Common myeloid progenitor, CD34-positive (primary cell): Measurements from ENCODE around the gene HOXA6.

Source experiments
- CTCF ChIA-PET: fragments of 350-600 bp; sonication (Branson Sonifier 250); formaldehyde crosslinking; loops from one replicate; lab custom pipeline; 2021; ENCODE audit warnings: antibody characterized with exemption; lab: Charles Lee
- POLR2A ChIA-PET: fragments of 350-600 bp; sonication (Branson Sonifier 250); formaldehyde crosslinking; loops from one replicate; lab custom pipeline; 2021; ENCODE audit warnings: antibody characterized with exemption; lab: Charles Lee
- DNase-seq, 3 donors: peaks; one replicate each; pipeline versions ENCODE4 v3.0.0 to v3.0.0-alpha.2; 2013
- H3K27ac ChIP-seq, 2 experiments: 1 replicate in 1 of 2; 2 replicates in 1 of 2; pipeline ENCODE4 v1.7.0; 2013; ENCODE audit warnings: inconsistent platforms in 2 of 2, low read length in 2 of 2, mild to moderate bottlenecking in 2 of 2, low read depth in 1 of 2, moderate library complexity in 1 of 2; ENCODE audit not compliant: severe bottlenecking in 2 of 2, insufficient read depth in 1 of 2, poor library complexity in 1 of 2
- H3K27me3 ChIP-seq, 5 experiments: replicated peaks in 2 of 5; 1 replicate in 3 of 5; 2 replicates in 2 of 5; pipeline versions ENCODE4 v1.6.1 to v1.7.0; 2013; ENCODE audit warnings: low read length in 4 of 5, mild to moderate bottlenecking in 2 of 5, moderate library complexity in 2 of 5, inconsistent platforms in 1 of 5; ENCODE audit not compliant: insufficient read depth in 5 of 5, control insufficient read depth in 4 of 5
- H3K36me3 ChIP-seq, 4 experiments: 1 replicate in 2 of 4; 2 replicates in 2 of 4; pipeline versions ENCODE4 v1.6.1 to v1.7.0; 2013; ENCODE audit warnings: low read length in 3 of 4, control low read depth in 1 of 4, mild to moderate bottlenecking in 1 of 4; ENCODE audit not compliant: control insufficient read depth in 4 of 4, insufficient read depth in 4 of 4
- H3K4me1 ChIP-seq, 4 experiments: 1 replicate in 3 of 4; 2 replicates in 1 of 4; pipeline versions ENCODE4 v1.6.1 to v1.7.1; 2013; ENCODE audit warnings: low read length in 3 of 4, mild to moderate bottlenecking in 3 of 4, control low read depth in 1 of 4, inconsistent platforms in 1 of 4, moderate library complexity in 1 of 4; ENCODE audit not compliant: control insufficient read depth in 4 of 4, insufficient read depth in 4 of 4; ENCODE audit errors: control extremely low read depth in 1 of 4
- H3K4me3 ChIP-seq, 7 experiments: 1 replicate in 4 of 7; 2 replicates in 3 of 7; pipeline versions ENCODE4 v1.5.1 to v1.7.0; 2013; ENCODE audit warnings: mild to moderate bottlenecking in 7 of 7, low read length in 6 of 7, moderate library complexity in 6 of 7, inconsistent platforms in 2 of 7, low read depth in 2 of 7, control low read depth in 1 of 7; ENCODE audit not compliant: insufficient read depth in 4 of 7, control insufficient read depth in 1 of 7; ENCODE audit errors: extremely low read depth in 1 of 7
- H3K9me3 ChIP-seq, 5 experiments: 1 replicate in 4 of 5; 2 replicates in 1 of 5; pipeline versions ENCODE4 v1.6.1 to v1.7.1; 2013; ENCODE audit warnings: low read length in 4 of 5, mild to moderate bottlenecking in 2 of 5, inconsistent platforms in 1 of 5, low read depth in 1 of 5, moderate library complexity in 1 of 5; ENCODE audit not compliant: control insufficient read depth in 4 of 5, insufficient read depth in 2 of 5; ENCODE audit errors: control extremely low read depth in 1 of 5
- WGBS: methylation state at CpG from one replicate; pipeline ENCODE4 v1.1.5; 2013; ENCODE audit not compliant: insufficient coverage; 5-methylcytosine and 5-hydroxymethylcytosine counted together

The HOXA6 gene

DNA sequence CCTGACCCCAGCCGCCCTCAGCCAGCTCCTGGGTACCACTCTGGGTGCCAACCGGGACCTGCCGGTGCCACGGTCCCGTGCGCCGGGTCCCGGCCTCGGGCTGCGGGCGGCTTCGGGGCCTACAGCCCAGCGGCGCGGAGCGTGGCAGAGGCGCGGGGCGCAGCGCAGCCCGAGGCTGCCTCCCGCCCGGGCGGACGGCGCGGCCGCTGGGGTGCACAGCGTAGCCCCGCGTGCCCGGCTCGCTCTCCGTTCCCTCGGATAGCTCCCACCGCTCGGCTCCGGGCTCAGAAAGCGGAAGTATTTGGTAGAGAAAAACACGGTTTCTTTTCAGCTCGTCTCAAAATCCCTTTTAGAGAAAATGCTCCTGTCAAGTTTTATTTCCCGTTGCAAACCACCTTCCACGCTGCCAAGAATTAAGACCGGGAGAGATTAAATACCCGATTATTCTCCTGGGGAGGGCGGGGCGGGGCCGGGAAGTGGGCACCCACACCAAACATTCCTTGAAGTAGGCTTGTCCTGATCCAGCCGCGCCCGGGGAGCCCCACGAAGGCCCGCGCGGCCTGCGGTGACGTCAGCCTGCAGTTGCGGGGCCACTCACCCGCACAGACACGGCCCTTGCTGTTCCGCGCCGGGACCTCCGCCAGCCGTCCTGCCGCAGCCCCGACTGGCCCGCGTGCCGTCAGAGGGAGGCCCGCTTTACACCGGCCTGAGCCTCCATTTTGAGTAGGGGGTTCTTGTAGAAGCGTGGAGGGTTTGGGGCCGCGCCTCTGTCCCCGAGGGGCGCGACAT, 45.2 kb upstream of the HOXA6 start:
- DNase-seq, result peak; percentile 61 to 83 (median 83)
- H3K36me3 ChIP-seq, result no peaks in the 10 kb centered on the region
- peak overlapping the region in 5 of 7 experiments; percentile 26 to 56 (median 45) for H3K4me3 ChIP-seq
- CTCF ChIA-PET, result interaction anchor here (1.0 to 1.9 kb wide), 3 partner anchors 16 to 1330 kb away, joined by 3 to 6 read pairs (median 3); no protein-coding TSS in a partner anchor
- H3K9me3 ChIP-seq, result no peaks in the 10 kb centered on the region
- 1% methylated on average over 72 of the region's 78 CpGs for WGBS
- peaks cover 34 to 100% (median 74%) of the 10 kb centered on the region in 5 experiments for H3K27me3 ChIP-seq
- H3K27ac ChIP-seq, result no peak overlapping the region
- H3K4me1 ChIP-seq, result peaks cover 0 to 38% (median 35%) of the 10 kb centered on the region in 4 experiments
- POLR2A ChIA-PET, result no interaction called here

DNA sequence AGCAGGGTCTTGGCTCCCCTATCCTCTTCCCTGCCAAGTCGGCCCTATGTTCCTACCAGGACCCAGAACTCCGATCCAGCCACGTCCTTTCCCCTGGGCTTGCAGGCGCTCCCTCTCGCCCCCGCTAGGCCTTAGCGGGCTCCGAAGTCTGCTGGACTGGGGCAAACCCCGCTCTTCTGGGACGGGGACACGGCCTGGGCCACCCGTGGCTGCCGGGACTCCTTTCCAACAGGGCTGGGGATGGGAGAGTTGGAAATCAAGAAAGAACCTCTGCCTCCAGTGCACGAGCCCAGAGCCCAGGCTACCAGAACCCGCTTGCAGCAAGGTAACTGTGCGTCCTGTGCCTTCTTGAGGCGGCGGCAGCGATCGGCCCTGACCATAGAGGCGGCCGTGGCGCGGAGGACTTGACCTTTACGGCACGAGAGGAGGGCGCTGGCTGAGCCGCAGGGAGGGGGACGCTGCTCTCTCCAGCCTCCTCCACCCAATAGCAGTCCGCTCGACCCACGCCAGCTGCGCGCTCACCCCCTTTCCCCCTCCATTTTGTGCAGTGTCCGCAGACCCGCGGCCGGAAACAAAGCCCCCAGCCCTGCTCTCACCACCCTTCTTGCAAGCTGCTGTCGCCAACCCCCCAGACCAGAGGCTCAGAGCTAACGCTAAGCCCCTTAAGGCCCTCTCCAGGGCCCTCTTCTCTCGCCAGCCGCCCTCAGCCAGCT, 44.4 kb upstream of the HOXA6 start:
- no peak for DNase-seq
- Histone ChIP-seq H3K4me1 (peaks cover 0 to 45% (median 38%) of the 10 kb centered on the region in 4 experiments), H3K36me3 (no peaks in the 10 kb centered on the region), H3K27me3 (peaks cover 33 to 100% (median 75%) of the 10 kb centered on the region in 5 experiments), H3K27ac (no peak overlapping the region), H3K9me3 (no peaks in the 10 kb centered on the region), H3K4me3 (peak overlapping the region in 5 of 7 experiments; percentile 26 to 56 (median 45))
- POLR2A ChIA-PET, result no interaction called here
- WGBS, result 7% methylated on average over 28 of the region's 42 CpGs
- CTCF ChIA-PET, result interaction anchor here (1.0 to 1.9 kb wide), 3 partner anchors 15 to 1330 kb away, joined by 3 to 6 read pairs (median 3); no protein-coding TSS in a partner anchor

DNA sequence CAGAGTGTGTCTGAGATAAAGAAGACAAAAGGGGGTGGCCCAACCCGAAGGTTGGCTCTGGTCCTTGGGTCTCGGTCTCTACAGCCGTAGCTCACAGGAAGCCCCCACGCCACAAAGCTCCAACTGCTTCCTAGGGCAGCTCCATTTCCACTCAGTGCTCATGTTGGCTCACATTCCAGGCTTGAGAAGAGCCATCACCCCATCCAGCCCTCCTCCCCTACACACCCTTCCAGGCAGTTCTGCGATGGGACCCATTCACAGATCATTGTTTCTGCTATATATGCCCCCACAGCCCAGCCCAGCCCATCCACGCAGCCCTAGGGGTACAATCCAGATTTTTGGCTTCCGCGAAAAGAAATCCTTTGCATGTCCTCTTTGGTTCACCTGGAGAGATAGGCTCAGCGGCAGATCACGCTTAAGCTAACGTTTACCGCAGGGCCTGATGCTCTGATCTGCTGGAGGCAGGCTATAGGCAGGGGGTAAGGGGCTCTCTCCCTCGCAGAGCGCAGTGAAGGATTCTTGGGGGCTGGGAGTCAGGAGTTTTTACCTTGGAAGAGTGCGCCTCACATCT, 43.7 kb upstream of the HOXA6 start:
- 16% methylated on average over 12 of the region's 15 CpGs for WGBS
- Histone ChIP-seq H3K27ac (no peak overlapping the region), H3K4me3 (no peak overlapping the region), H3K9me3 (no peaks in the 10 kb centered on the region), H3K4me1 (peaks cover 0 to 45% (median 38%) of the 10 kb centered on the region in 4 experiments), H3K27me3 (peaks cover 38 to 100% (median 77%) of the 10 kb centered on the region in 5 experiments), H3K36me3 (no peaks in the 10 kb centered on the region)
- ChIA-PET POLR2A (no interaction called here), CTCF (interaction anchor here (1.0 to 5.4 kb wide), 5 partner anchors 9 to 1297 kb away, joined by 3 to 44 read pairs (median 3); partner anchors contain the start of gene HOXA10)
- DNase-seq, result no peak

- Histone ChIP-seq H3K9me3 (no peaks in the 10 kb centered on the region), H3K27me3 (peaks cover 31 to 100% (median 81%) of the 10 kb centered on the region in 5 experiments), H3K36me3 (no peaks in the 10 kb centered on the region), H3K27ac (no peak overlapping the region), H3K4me1 (peaks cover 0 to 56% (median 47%) of the 10 kb centered on the region in 4 experiments), H3K4me3 (peak overlapping the region in 1 of 7 experiments; percentile 13)
- no peak for DNase-seq
- POLR2A ChIA-PET, result no interaction called here
- 50% methylated on average over 1 of the region's 7 CpGs for WGBS
- CTCF ChIA-PET, result interaction anchor here (1.0 to 5.4 kb wide), 7 partner anchors 8 to 1328 kb away, joined by 3 to 44 read pairs (median 3); partner anchors contain the start of gene HOXA10
Observed at GRCh38 chr7:27189997-27190748, 42.6 kb upstream of the HOXA6 start.

GRCh38 chr7:27189295-27189996, 41.9 kb upstream of the HOXA6 start:
- WGBS, result 7% methylated on average over 22 of the region's 22 CpGs
- H3K36me3 ChIP-seq, result no peaks in the 10 kb centered on the region
- ChIA-PET CTCF (interaction anchor here (1.0 to 5.4 kb wide), 5 partner anchors 7 to 1327 kb away, joined by 3 to 44 read pairs (median 4); partner anchors contain the start of gene HOXA10), POLR2A (no interaction called here)
- peak overlapping the region in 3 of 7 experiments; percentile 53 to 68 (median 60) for H3K4me3 ChIP-seq
- H3K9me3 ChIP-seq, result no peaks in the 10 kb centered on the region
- H3K27ac ChIP-seq, result no peak overlapping the region
- DNase-seq, result peak in 1 of 3 donors; percentile 49
- peaks cover 0 to 63% (median 54%) of the 10 kb centered on the region in 4 experiments for H3K4me1 ChIP-seq
- peaks cover 27 to 100% (median 76%) of the 10 kb centered on the region in 5 experiments for H3K27me3 ChIP-seq
